Uterus (tissue), 2 donors: ENCODE results near the gene DIS3L.

Experiments used
- CTCF ChIP-seq, 4 experiments: fragments of 200-600 bp in 2 of 4; fragments of 450-650 bp in 2 of 4; sonication (generic) in 2 of 4; IDR thresholded peaks; one replicate each; pipeline ENCODE4 v1.5.1; 2016 to 2019; ENCODE audit warnings: antibody characterized with exemption in 4 of 4, mild to moderate bottlenecking in 2 of 4, moderate library complexity in 1 of 4
- POLR2A ChIP-seq, 2 donors: fragments of 450-650 bp; IDR thresholded peaks; one replicate each; pipeline ENCODE4 v1.6.1; 2016; ENCODE audit warnings: antibody characterized with exemption in 2 of 2, mild to moderate bottlenecking in 1 of 2, moderate library complexity in 1 of 2

- no peak for TF ChIP-seq CTCF (IDR thresholded peaks at IDR 0.05)
- no peak for TF ChIP-seq POLR2A (IDR thresholded peaks at IDR 0.05)
Measured at GRCh38 chr15:66292571-66293418, 573 bp upstream of the DIS3L start.
